CD14-positive monocyte (primary cell): ENCODE data around the gene SIK3. TPM values are rescaled to one million over a fixed set of nuclear protein-coding genes. Genes with fewer than 3 reads are reported as not detected.
A peak's percentile ranks its signal among the peaks of the same experiment; 100 is the strongest.

ENCODE experiments used
- DNase-seq, 3 donors: peaks; one replicate each; pipeline ENCODE4 v3.0.0-alpha.2; 2011 to 2022
- H2AFZ ChIP-seq: 2 replicates; pipeline ENCODE4 v1.6.0; 2012; ENCODE audit warnings: mild to moderate bottlenecking, low read depth, low read length, inconsistent platforms; ENCODE audit not compliant: insufficient read depth, poor library complexity, severe bottlenecking
- H3K27ac ChIP-seq, 2 donors: 1 replicate in 1 of 2; 2 replicates in 1 of 2; pipeline ENCODE4 v1.5.1; 2012 to 2013; ENCODE audit warnings: low read length in 2 of 2, control low read depth in 1 of 2, inconsistent platforms in 1 of 2, low read depth in 1 of 2, mild to moderate bottlenecking in 1 of 2
- H3K27me3 ChIP-seq, 2 donors: one replicate each; pipeline versions ENCODE4 v1.6.0 to v1.6.1; 2011 to 2013; ENCODE audit warnings: low read length in 2 of 2; ENCODE audit not compliant: control insufficient read depth in 2 of 2, insufficient read depth in 2 of 2
- H3K36me3 ChIP-seq, 2 donors: replicated peaks in 1 of 2; 1 replicate in 1 of 2; 2 replicates in 1 of 2; pipeline versions ENCODE4 v1.5.1 to v1.6.1; 2012 to 2013; ENCODE audit warnings: low read length in 2 of 2, control low read depth in 1 of 2, inconsistent platforms in 1 of 2, mild to moderate bottlenecking in 1 of 2; ENCODE audit not compliant: insufficient read depth in 2 of 2, control insufficient read depth in 1 of 2
- H3K4me1 ChIP-seq, 2 donors: 1 replicate in 1 of 2; 2 replicates in 1 of 2; pipeline versions ENCODE4 v1.5.1 to v1.6.1; 2012 to 2013; ENCODE audit warnings: low read length in 2 of 2, control low read depth in 1 of 2, inconsistent platforms in 1 of 2, mild to moderate bottlenecking in 1 of 2, moderate library complexity in 1 of 2; ENCODE audit not compliant: insufficient read depth in 2 of 2, control insufficient read depth in 1 of 2
- H3K4me2 ChIP-seq: replicated peaks from 2 replicates; pipeline ENCODE3; 2012; ENCODE audit warnings: low read length, moderate library complexity, mild to moderate bottlenecking; ENCODE audit not compliant: poor library complexity, severe bottlenecking; ENCODE audit errors: extremely low read depth
- H3K4me3 ChIP-seq, 3 experiments: fragments of 200-600 bp in 1 of 3; sonication (generic) in 1 of 3; replicated peaks in 1 of 3; 1 replicate in 2 of 3; 2 replicates in 1 of 3; pipeline ENCODE4 v1.5.1; 2011 to 2013; ENCODE audit warnings: low read length in 3 of 3, mild to moderate bottlenecking in 3 of 3, control low read depth in 2 of 3, low read depth in 2 of 3, inconsistent platforms in 1 of 3, moderate library complexity in 1 of 3
- H3K79me2 ChIP-seq: 2 replicates; pipeline ENCODE4 v1.6.0; 2012; ENCODE audit warnings: mild to moderate bottlenecking, control low read depth, inconsistent platforms, low read length, moderate library complexity; ENCODE audit not compliant: insufficient read depth
- H3K9ac ChIP-seq: 2 replicates; pipeline ENCODE4 v1.6.0; 2017; ENCODE audit warnings: low read length, mild to moderate bottlenecking; ENCODE audit not compliant: insufficient read depth, poor library complexity, severe bottlenecking
- H3K9me3 ChIP-seq, 2 donors: replicated peaks in 1 of 2; 1 replicate in 1 of 2; 2 replicates in 1 of 2; pipeline versions ENCODE4 v1.5.1 to v1.6.1; 2012 to 2013; ENCODE audit warnings: low read length in 2 of 2, control low read depth in 1 of 2; ENCODE audit not compliant: control insufficient read depth in 1 of 2, insufficient read depth in 1 of 2
- H4K20me1 ChIP-seq: 2 replicates; pipeline ENCODE4 v1.6.0; 2012; ENCODE audit warnings: mild to moderate bottlenecking, low read length, control low read depth, moderate library complexity; ENCODE audit not compliant: insufficient read depth
- H3K27ac Mint-ChIP-seq, 7 donors: one replicate each; pipeline ENCODE4 v1.8.0; 2020; ENCODE audit warnings: mild to moderate bottlenecking in 7 of 7, mixed read lengths in 7 of 7, moderate library complexity in 6 of 7, inconsistent platforms in 2 of 7
- H3K27me3 Mint-ChIP-seq, 3 donors: one replicate each; pipeline ENCODE4 v1.8.0; 2021 to 2022; ENCODE audit warnings: low read depth in 3 of 3, mild to moderate bottlenecking in 3 of 3, mixed read lengths in 3 of 3, moderate library complexity in 3 of 3, inconsistent platforms in 1 of 3
- H3K36me3 Mint-ChIP-seq, 2 donors: one replicate each; pipeline ENCODE4 v1.8.0; 2020; ENCODE audit warnings: mixed read lengths in 2 of 2, inconsistent platforms in 1 of 2, mild to moderate bottlenecking in 1 of 2
- H3K4me1 Mint-ChIP-seq: one replicate; pipeline ENCODE4 v1.8.0; 2020; ENCODE audit warnings: mild to moderate bottlenecking, mixed read lengths
- H3K4me3 Mint-ChIP-seq, 2 donors: one replicate each; pipeline ENCODE4 v1.8.0; 2020; ENCODE audit warnings: mild to moderate bottlenecking in 2 of 2, mixed read lengths in 2 of 2, moderate library complexity in 1 of 2
- H3K9me3 Mint-ChIP-seq, 7 donors: one replicate each; pipeline ENCODE4 v1.8.0; 2020 to 2022; ENCODE audit warnings: mixed read lengths in 7 of 7, mild to moderate bottlenecking in 6 of 7, moderate library complexity in 6 of 7, inconsistent platforms in 2 of 7
- WGBS: methylation state at CpG from one replicate; pipeline ENCODE4 v1.1.5; 2013; ENCODE audit warnings: missing lambda C conversion rate; ENCODE audit not compliant: insufficient coverage; 5-methylcytosine and 5-hydroxymethylcytosine counted together
- intact Hi-C, 2 donors: fragments of 100-400 bp; cut with micrococcal nuclease; formaldehyde crosslinking; loops; one replicate each; pipeline versions ENCODE4 v1.15.0 to v1.15.1; 2023
- polyA plus RNA-seq, 3 donors: library from polyadenylated mRNA; depleted of rRNA in 1 of 3; unstranded in 2 of 3; stranded (reverse) in 1 of 3; fragments of 300-500 nt in 2 of 3; fragments of >200 nt in 1 of 3; fragmentation: Illumina TruSeq in 2 of 3; gene quantifications; 1 replicate in 2 of 3; 2 replicates in 1 of 3; pipeline ENCODE4 v1.2.3, GENCODE V29; 2012 to 2021
- TF ChIP-seq, protein P1 (sequence below): fragments of 200-600 bp; IDR thresholded peaks from one replicate; pipeline ENCODE4 v1.8.0; 2022; ENCODE audit warnings: antibody characterized with exemption, mild to moderate bottlenecking

The SIK3 gene
- polyA plus RNA-seq, 3 donors = 18.3 to 142 (median 20.0) TPM

DNA sequence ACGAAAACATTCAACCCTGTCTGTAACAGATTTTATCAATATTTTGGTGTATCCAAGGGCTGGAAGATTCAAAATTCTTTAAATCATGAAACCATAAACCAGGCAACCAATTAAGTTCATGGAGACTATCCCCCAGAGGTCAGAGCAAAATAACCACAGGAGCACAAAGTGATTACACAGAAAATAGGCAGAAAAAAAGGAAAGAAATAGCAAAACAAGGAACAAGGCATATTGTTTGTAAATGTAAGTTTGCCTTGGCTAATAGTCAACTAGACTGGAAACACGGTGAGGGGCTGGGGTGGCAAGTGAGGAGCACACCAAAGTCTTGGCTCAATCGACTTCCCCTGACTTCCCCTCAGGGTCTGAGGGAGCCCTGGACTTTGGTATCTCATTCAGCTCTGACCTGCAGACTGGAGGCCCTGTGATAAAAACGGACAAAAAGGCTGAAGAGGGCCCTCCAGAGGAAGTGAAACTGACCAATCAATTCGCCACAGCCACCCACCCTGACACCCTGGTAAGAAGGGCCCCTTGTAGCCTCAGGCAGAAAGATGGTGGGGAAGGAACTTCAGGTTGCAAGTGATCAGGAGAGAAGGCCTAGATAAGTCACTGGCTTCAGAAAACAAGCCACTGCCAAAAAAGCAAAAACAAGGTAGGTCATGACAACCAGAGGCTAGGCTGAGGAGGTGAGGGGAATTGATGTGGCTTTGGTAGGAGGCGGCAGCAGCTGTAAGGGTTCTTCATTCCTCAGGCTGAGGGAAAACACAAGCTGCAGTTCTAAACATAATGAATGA is 1.8 kb downstream of the SIK3 start:
- H3K27ac ChIP-seq = peak overlapping the region; percentile 81 to 82
- H2AFZ ChIP-seq = peak overlapping the region; percentile 4
- H3K79me2 ChIP-seq = peaks cover 67% of the 10 kb centered on the region
- DNase-seq = peak; percentile 41 to 60 (median 46)
- peak overlapping the region; percentile 37 for H3K9ac ChIP-seq
- peak overlapping the region; percentile 83 for H3K4me2 ChIP-seq
- H3K4me3 ChIP-seq = peak overlapping the region; percentile 85 to 97 (median 89)
- Mint-ChIP-seq H3K9me3 (peaks cover 0 to 2% (median 0%) of the 10 kb centered on the region in 7 donors), H3K36me3 (peaks cover 7 to 9% of the 10 kb centered on the region in 2 donors), H3K27me3 (no peaks in the 10 kb centered on the region), H3K27ac (peak overlapping the region; percentile 94 to 100 (median 99)), H3K4me3 (peak overlapping the region; percentile 99 to 100), H3K4me1 (peaks cover 64% of the 10 kb centered on the region)
- intact Hi-C loops = loop anchor here in 1 of 2 donors (5.0 kb wide), 3 partner anchors 94 to 184 kb away; no protein-coding TSS in a partner anchor
- peaks cover 63% of the 10 kb centered on the region for H4K20me1 ChIP-seq
- TF ChIP-seq, protein P1, sequence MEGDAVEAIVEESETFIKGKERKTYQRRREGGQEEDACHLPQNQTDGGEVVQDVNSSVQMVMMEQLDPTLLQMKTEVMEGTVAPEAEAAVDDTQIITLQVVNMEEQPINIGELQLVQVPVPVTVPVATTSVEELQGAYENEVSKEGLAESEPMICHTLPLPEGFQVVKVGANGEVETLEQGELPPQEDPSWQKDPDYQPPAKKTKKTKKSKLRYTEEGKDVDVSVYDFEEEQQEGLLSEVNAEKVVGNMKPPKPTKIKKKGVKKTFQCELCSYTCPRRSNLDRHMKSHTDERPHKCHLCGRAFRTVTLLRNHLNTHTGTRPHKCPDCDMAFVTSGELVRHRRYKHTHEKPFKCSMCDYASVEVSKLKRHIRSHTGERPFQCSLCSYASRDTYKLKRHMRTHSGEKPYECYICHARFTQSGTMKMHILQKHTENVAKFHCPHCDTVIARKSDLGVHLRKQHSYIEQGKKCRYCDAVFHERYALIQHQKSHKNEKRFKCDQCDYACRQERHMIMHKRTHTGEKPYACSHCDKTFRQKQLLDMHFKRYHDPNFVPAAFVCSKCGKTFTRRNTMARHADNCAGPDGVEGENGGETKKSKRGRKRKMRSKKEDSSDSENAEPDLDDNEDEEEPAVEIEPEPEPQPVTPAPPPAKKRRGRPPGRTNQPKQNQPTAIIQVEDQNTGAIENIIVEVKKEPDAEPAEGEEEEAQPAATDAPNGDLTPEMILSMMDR = no peak
- WGBS = 7% methylated on average over 2 of the region's 6 CpGs
- H3K27me3 ChIP-seq = no peaks in the 10 kb centered on the region
- H3K36me3 ChIP-seq = no peaks in the 10 kb centered on the region
- no peaks in the 10 kb centered on the region for H3K9me3 ChIP-seq
- H3K4me1 ChIP-seq = peaks cover 42 to 52% of the 10 kb centered on the region in 2 donors

DNA sequence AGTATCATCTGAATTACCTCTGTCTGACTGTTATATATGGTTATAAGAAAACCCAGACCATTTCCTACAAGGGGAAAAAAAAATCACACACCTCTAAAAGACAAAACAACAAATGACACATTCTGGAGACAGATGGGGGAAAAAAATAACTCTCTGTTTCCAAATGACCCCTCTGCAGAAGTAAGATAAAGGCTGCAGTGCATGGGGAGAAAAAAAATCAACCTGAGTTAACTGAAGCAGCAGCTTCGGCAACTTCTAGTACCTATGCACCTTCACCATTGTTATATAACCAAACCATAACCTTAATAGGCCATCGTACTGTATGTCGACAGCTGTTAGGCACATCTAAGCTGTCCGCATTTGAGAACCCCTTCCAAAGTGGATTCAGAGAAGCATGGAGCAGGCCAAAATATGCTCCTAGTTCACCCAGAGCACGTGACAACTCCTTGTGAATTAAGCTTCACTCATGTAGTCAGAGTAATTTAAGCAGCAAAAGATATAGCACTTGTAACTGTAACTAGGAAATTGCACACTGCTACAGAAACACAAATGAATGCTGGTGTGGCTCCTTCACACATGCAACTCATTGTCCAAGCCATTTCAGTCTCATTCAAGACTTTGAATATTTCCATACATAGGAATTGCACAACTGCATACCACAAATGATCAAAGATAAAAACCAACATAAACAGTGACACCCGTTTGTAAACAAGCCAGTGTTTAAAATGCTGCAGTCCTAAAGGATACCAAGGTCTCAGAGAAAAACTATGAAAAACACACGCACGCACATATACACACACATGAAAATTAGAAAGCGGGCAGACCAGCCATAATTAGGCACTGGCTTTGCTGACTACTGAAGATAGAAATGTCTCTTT is 2.7 kb downstream of the SIK3 start:
- H3K36me3 Mint-ChIP-seq = peaks cover 7 to 9% of the 10 kb centered on the region in 2 donors
- WGBS = 33% methylated on average over 6 of the region's 9 CpGs
- no peak for DNase-seq

More for the DNA sequence above, 2.7 kb downstream of the SIK3 start:
- Mint-ChIP-seq H3K27ac (peak overlapping the region; percentile 94 to 100 (median 99)), H3K4me3 (peak overlapping the region; percentile 99 to 100), H3K9me3 (peaks cover 0 to 2% (median 0%) of the 10 kb centered on the region in 7 donors), H3K27me3 (no peaks in the 10 kb centered on the region), H3K4me1 (peaks cover 68% of the 10 kb centered on the region)
- Histone ChIP-seq H3K4me1 (peaks cover 42 to 52% of the 10 kb centered on the region in 2 donors), H3K27ac (peak overlapping the region in 1 of 2 donors; percentile 81), H3K36me3 (no peaks in the 10 kb centered on the region), H2AFZ (no peak overlapping the region), H3K4me2 (peak overlapping the region; percentile 83), H4K20me1 (peaks cover 71% of the 10 kb centered on the region), H3K9ac (no peak overlapping the region), H3K4me3 (peak overlapping the region; percentile 85 to 97 (median 89)), H3K27me3 (no peaks in the 10 kb centered on the region), H3K79me2 (peaks cover 76% of the 10 kb centered on the region), H3K9me3 (no peaks in the 10 kb centered on the region)
- intact Hi-C loops = loop anchor here in 1 of 2 donors (5.0 kb wide), 3 partner anchors 93 to 183 kb away; no protein-coding TSS in a partner anchor
- TF ChIP-seq, protein P1 = no peak
